ENCODE results near the gene PRKACB.

- no peak for TF ChIP-seq ZBTB33 (IDR thresholded peaks at IDR 0.05; ENCODE audit: extremely low read depth, insufficient replicate concordance, low read length)
- no peak for TF ChIP-seq EZH2 (IDR thresholded peaks at IDR 0.05)
- no peak for TF ChIP-seq CEBPB (IDR thresholded peaks at IDR 0.05; ENCODE audit: low read depth)
- TF ChIP-seq POLR2A (IDR thresholded peaks at IDR 0.05; ENCODE audit: borderline replicate concordance, extremely low read depth, insufficient read depth, insufficient read length): no peak
- TF ChIP-seq CTCF (IDR thresholded peaks at IDR 0.05 in 2 of 3, conservative IDR thresholded peaks at IDR 0.05 in 1 of 3; ENCODE audit: borderline replicate concordance in 1 of 3, insufficient read depth in 1 of 3, low read depth in 2 of 3, low read length in 2 of 3): no peak
- TF ChIP-seq POLR2AphosphoS5 (IDR thresholded peaks at IDR 0.05; ENCODE audit: low read depth, low read length): peak; percentile 49; the same call in 1 of the 2 replicates
- TF ChIP-seq FOSL1 (IDR thresholded peaks at IDR 0.05; ENCODE audit: low read depth): peak; percentile 10; the same call in 1 of the 2 replicates
- TF ChIP-seq EZH2phosphoT487 (IDR thresholded peaks at IDR 0.05; ENCODE audit: borderline replicate concordance): no peak
- 0 out of 2 replicates have a peak, but pooled peaks have one; percentile 32 for TF ChIP-seq MAX (IDR thresholded peaks at IDR 0.05)
- TF ChIP-seq RAD21 (IDR thresholded peaks at IDR 0.05; ENCODE audit: low read depth): peak; percentile 27; the same call in 1 of the 2 replicates
- no peak for TF ChIP-seq SIN3A (IDR thresholded peaks at IDR 0.05; ENCODE audit: low read depth)
- TF ChIP-seq SP1 (IDR thresholded peaks at IDR 0.05; ENCODE audit: low read depth): peak; percentile 39
- no peak for TF ChIP-seq REST (IDR thresholded peaks at IDR 0.05; ENCODE audit: low read depth)
These were observed at the start of gene PRKACB for GRCh38 chr1:84143796-84144565.

Data from HCT116 (cell line).